Natural killer cell treated with Interleukin-12 subunit alpha and Interleukin-12 subunit beta and Interleukin-15 and Interleukin-18, amount 100 ng/mL, for 72 hours (primary cell): ENCODE data around the gene DNAH8. TPM values are rescaled to one million over a fixed set of nuclear protein-coding genes. Genes with fewer than 3 reads are reported as not detected.

Experiments
- ATAC-seq, 2 donors: fragments of 150-1000 bp; cut with Tn5 transposase in 1 of 2; sonication (Bioruptor Pico), chemical (Tn5 transposase) in 1 of 2; 2 replicates each; pipeline ENCODE4 v1.10.0; 2021
- DNase-seq: peaks from one replicate; pipeline ENCODE4 v3.0.0; 2022; ENCODE audit warnings: low spot score
- H3K27ac Mint-ChIP-seq, 2 donors: 1 replicate in 1 of 2; 2 replicates in 1 of 2; pipeline ENCODE4 v1.8.0; 2022; ENCODE audit warnings: mixed read lengths in 2 of 2, mild to moderate bottlenecking in 1 of 2, moderate library complexity in 1 of 2
- H3K27me3 Mint-ChIP-seq, 2 donors: 1 replicate in 1 of 2; 2 replicates in 1 of 2; pipeline ENCODE4 v1.8.0; 2022; ENCODE audit warnings: mixed read lengths in 2 of 2
- H3K36me3 Mint-ChIP-seq: one replicate; pipeline ENCODE4 v1.8.0; 2022; ENCODE audit warnings: mixed read lengths
- H3K4me1 Mint-ChIP-seq, 2 donors: 1 replicate in 1 of 2; 2 replicates in 1 of 2; pipeline ENCODE4 v1.8.0; 2022; ENCODE audit warnings: low read depth in 2 of 2, mixed read lengths in 2 of 2, mild to moderate bottlenecking in 1 of 2
- H3K4me3 Mint-ChIP-seq: one replicate; pipeline ENCODE4 v1.8.0; 2022; ENCODE audit warnings: mixed read lengths
- H3K9me3 Mint-ChIP-seq: 2 replicates; pipeline ENCODE4 v1.8.0; 2022; ENCODE audit warnings: mixed read lengths
- total RNA-seq, 2 donors: library from RNA; stranded (reverse); gene quantifications; one replicate each; pipeline ENCODE4 v1.2.3, GENCODE V29; 2022

DNAH8 gene
- total RNA-seq, 2 donors from 2014 or later = 0.12 to 0.22 TPM

DNA sequence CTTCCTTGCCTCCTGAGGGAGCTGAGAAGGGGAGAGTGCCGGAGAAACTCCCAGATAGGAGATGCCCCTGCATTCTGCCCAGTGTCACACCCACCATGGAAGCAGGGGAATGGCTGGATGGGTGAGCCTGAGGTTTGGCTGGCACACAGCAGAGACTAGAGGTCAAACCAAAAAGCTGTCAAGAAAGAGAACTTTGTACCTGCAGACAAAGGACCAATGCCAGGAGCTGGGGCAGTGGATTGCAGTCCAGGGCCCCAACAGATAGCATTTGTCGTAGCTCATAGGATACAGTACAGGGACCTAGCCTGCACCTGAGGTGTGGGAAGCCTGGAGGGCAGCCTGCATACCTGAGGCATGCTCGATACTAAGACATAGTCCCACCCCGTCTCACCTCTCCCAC is 227.3 kb downstream of the DNAH8 start:
- H3K27me3 Mint-ChIP-seq = peaks cover 8 to 9% of the 10 kb centered on the region in 2 donors
- ATAC-seq (peak in 1 of 2 donors; percentile 52), DNase-seq (no peak)
- H3K36me3 Mint-ChIP-seq = no peaks in the 10 kb centered on the region
- H3K4me3 Mint-ChIP-seq = no peak overlapping the region
- H3K27ac Mint-ChIP-seq = no peak overlapping the region
- H3K9me3 Mint-ChIP-seq = no peaks in the 10 kb centered on the region
- H3K4me1 Mint-ChIP-seq = no peaks in the 10 kb centered on the region

DNA sequence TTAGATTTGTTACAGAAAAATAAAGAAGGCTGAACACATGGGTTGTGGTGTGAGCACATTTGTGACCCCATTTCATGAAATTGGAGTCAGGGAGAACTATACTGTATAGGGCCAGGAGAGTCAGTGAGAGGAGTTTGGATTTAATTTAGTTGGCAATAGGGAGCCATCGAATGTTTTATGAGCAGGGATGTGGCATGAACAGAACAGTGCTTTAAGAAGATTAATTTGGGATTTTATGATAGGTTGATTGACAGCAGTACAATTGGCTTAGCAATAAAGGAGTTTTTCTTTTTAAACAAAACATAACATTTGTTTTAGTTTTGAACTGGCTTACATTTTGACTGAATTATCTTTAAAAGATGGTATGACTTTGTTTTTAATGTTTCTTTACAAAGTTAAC is 227.9 kb downstream of the DNAH8 start:
- Mint-ChIP-seq H3K27me3 (peaks cover 8% of the 10 kb centered on the region in 2 donors), H3K4me1 (no peaks in the 10 kb centered on the region), H3K27ac (no peak overlapping the region), H3K36me3 (no peaks in the 10 kb centered on the region), H3K9me3 (no peaks in the 10 kb centered on the region), H3K4me3 (no peak overlapping the region)
- ATAC-seq (no peak), DNase-seq (no peak)

DNA sequence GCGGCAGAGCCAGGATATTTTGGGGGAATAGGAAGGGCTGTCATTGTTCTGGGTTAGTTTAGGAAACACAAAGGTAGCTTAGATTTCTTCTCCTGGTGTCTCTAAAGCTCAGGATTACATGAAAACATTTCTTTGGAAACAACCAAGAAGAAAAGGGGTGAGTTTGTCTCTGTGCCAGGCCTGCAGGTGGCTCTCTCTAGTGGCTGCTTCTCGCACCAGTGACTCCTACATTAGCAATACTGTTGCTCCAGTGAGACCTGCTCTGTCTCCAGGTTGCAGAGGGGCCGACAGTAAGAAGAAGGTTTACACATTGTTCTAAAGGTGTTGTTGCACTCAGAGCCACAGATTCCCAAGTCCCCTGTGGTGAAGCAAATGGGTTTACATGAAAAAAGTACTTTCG is 228.9 kb downstream of the DNAH8 start:
- H3K4me1 Mint-ChIP-seq = no peaks in the 10 kb centered on the region

DNA sequence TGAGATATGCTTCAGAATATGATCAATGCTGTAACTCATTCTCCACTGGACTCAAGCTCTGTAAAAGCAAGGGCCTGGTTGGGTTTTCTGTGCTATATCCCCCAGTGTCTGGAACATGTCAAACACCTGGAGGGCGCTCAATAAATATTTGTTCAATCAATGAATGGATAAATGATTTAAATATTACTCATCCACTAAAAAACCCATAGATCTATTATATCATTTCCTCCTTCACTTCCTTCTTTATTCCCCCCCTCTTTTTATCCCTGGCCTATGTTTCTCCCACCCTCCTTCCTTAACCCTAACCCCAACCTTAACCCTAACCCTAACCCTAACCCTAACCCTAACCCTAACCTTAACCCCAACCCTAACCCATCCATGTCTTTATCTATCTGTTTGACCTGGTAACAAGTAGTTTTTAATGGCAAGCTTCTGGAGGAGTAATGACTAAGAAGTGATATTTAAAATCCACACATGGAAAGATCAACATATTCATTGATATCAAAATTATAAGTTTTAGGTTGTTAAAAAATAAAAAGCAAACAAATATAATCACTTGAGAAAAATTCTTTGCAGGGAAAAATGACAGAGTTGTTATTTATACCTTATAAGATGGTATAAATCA is 229.7 kb downstream of the DNAH8 start:
- Mint-ChIP-seq H3K4me1 (no peaks in the 10 kb centered on the region), H3K36me3 (no peaks in the 10 kb centered on the region), H3K9me3 (no peaks in the 10 kb centered on the region), H3K27ac (no peak overlapping the region), H3K4me3 (no peak overlapping the region), H3K27me3 (peaks cover 8 to 21% of the 10 kb centered on the region in 2 donors)
- ATAC-seq (no peak), DNase-seq (no peak)

More for the DNA sequence above, 228.9 kb downstream of the DNAH8 start:
- Mint-ChIP-seq H3K27ac (no peak overlapping the region), H3K36me3 (no peaks in the 10 kb centered on the region), H3K4me3 (no peak overlapping the region), H3K9me3 (no peaks in the 10 kb centered on the region), H3K27me3 (peaks cover 9 to 14% of the 10 kb centered on the region in 2 donors)
- DNase-seq = no peak
- ATAC-seq = no peak

DNA sequence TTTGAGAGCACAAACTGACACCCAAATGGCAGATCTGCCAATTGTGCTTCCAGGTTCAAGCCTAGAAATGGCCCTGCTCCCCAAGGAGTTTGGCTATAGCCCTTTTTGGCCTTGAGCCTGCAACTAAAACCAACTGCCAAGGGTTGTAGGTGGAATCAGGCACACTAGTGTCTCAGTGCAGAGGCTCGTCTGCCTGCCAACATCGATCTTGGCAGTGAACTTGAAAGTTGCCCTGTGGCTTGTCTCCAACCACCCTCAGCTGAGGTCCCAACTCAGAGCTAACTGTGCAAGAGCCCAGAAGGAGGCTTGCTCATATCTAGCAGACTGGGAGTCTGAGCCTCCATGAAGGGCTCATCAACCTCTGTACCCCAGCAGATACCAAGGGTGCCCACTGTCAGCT is 240.8 kb downstream of the DNAH8 start:
- H3K27me3 Mint-ChIP-seq = peaks cover 25 to 58% of the 10 kb centered on the region in 2 donors
- H3K36me3 Mint-ChIP-seq = peaks cover 13% of the 10 kb centered on the region
- ATAC-seq (no peak), DNase-seq (no peak)
- H3K4me1 Mint-ChIP-seq = no peaks in the 10 kb centered on the region
- peaks cover 4% of the 10 kb centered on the region for H3K9me3 Mint-ChIP-seq
- H3K27ac Mint-ChIP-seq = no peak overlapping the region
- H3K4me3 Mint-ChIP-seq = no peak overlapping the region

DNA sequence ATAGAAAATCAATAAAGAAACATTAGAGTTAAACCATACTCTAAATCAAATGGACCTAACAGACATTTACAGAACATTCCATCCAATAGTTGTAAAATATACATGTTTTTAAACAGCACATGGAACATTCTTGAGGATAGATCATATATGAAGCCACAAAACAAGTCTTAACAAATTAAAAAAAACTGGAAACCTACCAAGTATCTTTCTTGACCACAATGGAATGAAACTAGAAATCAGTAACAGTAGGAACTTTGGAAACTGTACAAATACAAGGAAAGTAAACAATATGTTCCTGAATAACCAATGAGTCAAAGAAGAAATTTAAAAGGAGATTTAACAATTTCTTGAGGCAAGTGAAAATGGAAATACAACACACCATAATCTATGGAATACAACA is 242.3 kb downstream of the DNAH8 start:
- no peaks in the 10 kb centered on the region for H3K4me1 Mint-ChIP-seq
- H3K36me3 Mint-ChIP-seq = peaks cover 13% of the 10 kb centered on the region
- H3K27me3 Mint-ChIP-seq = peaks cover 22 to 44% of the 10 kb centered on the region in 2 donors
- H3K9me3 Mint-ChIP-seq = peaks cover 4% of the 10 kb centered on the region
- H3K27ac Mint-ChIP-seq = no peak overlapping the region
- DNase-seq = no peak
- ATAC-seq = no peak
- no peak overlapping the region for H3K4me3 Mint-ChIP-seq

DNA sequence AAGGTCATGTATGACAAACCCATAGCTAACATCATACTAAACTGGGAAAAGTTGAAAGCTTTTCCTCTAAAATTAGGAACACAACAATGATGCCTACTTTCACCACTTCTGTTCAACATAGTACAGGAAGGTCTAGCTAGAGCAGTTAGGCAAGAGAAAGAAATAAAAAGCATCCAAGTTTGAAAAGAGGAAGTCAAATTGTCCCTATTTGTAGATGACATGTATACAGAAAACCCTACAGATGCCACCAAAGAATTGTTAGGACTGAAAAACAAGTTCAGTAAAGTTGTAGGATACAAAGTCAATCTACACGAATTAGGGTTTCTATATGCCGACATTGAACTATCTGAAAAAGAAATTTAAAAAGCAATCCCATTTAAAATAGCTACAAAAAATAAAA is 244.0 kb downstream of the DNAH8 start:
- H3K9me3 Mint-ChIP-seq = peaks cover 4% of the 10 kb centered on the region
- DNase-seq (no peak), ATAC-seq (no peak)
- H3K4me3 Mint-ChIP-seq = no peak overlapping the region
- peaks cover 15 to 31% of the 10 kb centered on the region in 2 donors for H3K27me3 Mint-ChIP-seq
- H3K4me1 Mint-ChIP-seq = no peaks in the 10 kb centered on the region
- no peak overlapping the region for H3K27ac Mint-ChIP-seq
- H3K36me3 Mint-ChIP-seq = peaks cover 13% of the 10 kb centered on the region

DNA sequence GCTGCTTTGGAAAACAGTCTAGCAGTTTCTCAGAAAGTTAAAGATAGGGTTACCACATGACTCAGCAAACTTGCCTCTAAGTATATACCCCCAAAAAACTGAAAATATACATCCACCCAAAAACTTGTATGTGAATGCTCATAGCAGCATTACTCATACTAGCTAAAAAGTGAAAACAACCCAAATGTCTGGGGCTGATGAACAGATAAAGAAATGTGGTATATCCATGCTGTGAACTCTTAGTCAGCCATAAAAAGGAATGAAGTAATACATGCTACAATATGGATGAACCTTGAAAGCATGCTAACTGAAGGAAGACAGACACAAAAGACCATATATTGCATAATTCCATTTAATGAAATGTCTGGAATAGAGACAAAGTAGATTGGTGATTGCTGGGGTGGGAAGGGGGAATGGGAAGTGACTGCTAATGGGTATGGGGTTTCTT is 253.6 kb downstream of the DNAH8 start:
- no peaks in the 10 kb centered on the region for H3K9me3 Mint-ChIP-seq
- H3K27ac Mint-ChIP-seq = no peak overlapping the region
- DNase-seq = no peak
- no peaks in the 10 kb centered on the region for H3K36me3 Mint-ChIP-seq
- no peak for ATAC-seq
- peaks cover 15 to 55% of the 10 kb centered on the region in 2 donors for H3K27me3 Mint-ChIP-seq
- no peaks in the 10 kb centered on the region for H3K4me1 Mint-ChIP-seq
- H3K4me3 Mint-ChIP-seq = no peak overlapping the region

DNA sequence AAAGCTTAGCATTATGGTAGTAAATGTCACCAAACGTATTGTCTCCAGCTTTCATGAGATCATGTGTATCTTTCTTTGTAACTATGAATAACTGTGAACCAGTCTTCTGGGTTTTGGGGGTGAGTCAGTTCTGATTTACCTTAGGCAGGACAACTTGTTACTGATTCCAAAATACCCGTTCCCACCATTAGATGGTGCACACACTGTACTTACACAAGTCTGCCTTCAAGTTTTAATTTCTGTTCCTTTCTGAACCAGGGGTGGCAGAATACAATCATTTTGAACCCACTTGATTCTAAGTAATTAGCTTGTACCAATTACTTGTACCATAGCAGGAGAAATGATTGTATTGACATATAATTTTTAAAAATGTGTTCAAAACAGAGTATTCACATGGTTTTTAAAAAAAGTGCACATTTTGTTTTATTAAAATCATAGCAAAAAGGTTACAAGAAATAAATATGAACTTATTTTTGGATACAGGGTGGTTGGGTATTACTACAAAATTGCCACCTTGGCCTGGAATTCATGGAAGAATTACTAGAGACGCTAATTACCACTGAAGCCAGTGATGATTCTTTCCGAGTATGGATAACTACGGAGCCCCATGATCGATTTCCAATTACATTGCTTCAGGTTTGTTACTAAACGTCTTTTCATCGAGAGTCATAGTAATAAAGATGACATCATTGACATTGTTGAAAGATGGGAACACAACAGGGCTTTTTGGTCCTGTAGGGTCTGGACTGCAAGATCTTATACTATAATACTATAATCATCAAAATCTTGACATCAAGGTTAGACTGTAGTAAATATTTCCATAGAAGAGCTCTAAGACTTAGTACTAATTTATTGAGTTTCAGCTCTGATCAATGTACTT is 258.3 kb downstream of the DNAH8 start:
- peak; percentile 52 to 68 for ATAC-seq
- Mint-ChIP-seq H3K9me3 (no peaks in the 10 kb centered on the region), H3K4me1 (no peaks in the 10 kb centered on the region), H3K4me3 (no peak overlapping the region), H3K27ac (no peak overlapping the region), H3K36me3 (no peaks in the 10 kb centered on the region), H3K27me3 (peaks cover 39 to 51% of the 10 kb centered on the region in 2 donors)
- DNase-seq = no peak

DNA sequence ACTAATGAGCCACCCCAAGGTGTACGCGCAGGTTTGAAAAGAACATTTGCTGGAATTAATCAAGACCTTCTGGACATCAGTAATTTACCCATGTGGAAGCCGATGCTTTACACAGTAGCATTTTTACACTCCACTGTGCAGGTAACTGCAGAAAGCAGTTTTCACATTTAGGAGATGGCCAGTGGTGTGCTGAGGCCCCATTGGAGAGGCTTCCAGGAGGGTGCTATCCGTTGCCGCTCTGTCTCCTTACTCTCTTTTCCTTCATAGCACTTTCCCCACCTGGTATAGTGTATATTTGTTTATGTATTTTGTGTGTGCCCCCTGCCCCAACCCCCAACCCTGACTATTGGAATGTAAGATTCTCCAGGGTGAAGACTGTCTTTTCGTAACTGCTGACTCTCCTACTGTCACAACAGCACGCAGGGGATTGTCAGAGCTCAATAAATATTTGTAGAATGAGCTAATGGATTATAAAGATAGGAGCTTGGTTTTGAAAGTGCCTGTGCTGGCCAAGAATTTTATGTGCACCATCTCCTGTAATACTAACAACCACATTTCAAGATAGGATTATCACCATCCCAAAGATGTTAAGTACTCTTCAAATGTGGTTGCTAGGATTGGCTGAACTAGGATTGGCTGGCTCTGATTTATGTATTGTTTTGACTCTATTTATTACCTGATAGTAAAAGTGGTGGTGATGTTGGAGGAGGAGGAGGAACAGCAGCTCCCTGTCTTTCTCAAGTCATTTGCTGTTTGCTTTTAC is 259.5 kb downstream of the DNAH8 start:
- H3K4me3 Mint-ChIP-seq = no peak overlapping the region
- no peaks in the 10 kb centered on the region for H3K36me3 Mint-ChIP-seq
- H3K9me3 Mint-ChIP-seq = no peaks in the 10 kb centered on the region
- no peaks in the 10 kb centered on the region for H3K4me1 Mint-ChIP-seq
- H3K27me3 Mint-ChIP-seq = peaks cover 44 to 51% of the 10 kb centered on the region in 2 donors
- ATAC-seq (no peak), DNase-seq (no peak)
- H3K27ac Mint-ChIP-seq = no peak overlapping the region

DNA sequence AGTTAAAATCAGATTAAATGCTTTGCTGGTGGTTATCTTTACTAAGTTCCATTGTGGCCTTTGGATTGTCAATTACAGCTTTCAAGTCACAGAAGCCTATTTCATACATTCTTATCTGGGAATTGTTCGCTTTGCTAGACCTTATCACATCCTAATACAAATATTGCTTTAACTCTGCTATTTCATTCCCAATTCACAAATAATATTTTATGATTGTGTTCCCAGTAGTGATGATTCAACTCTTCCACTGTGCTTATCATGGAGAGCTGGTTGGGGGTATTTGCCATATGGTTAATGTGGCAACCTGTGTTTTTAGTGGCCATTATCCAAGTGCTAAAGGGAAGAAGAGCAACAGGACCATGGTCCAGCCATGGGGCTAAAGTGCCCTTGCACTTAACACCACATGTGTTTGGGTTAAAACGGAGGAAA is 260.5 kb downstream of the DNAH8 start:
- Mint-ChIP-seq H3K36me3 (no peaks in the 10 kb centered on the region), H3K4me3 (no peak overlapping the region), H3K4me1 (no peaks in the 10 kb centered on the region), H3K27me3 (peaks cover 45 to 51% of the 10 kb centered on the region in 2 donors), H3K27ac (no peak overlapping the region), H3K9me3 (no peaks in the 10 kb centered on the region)
- no peak for DNase-seq
- no peak for ATAC-seq

DNA sequence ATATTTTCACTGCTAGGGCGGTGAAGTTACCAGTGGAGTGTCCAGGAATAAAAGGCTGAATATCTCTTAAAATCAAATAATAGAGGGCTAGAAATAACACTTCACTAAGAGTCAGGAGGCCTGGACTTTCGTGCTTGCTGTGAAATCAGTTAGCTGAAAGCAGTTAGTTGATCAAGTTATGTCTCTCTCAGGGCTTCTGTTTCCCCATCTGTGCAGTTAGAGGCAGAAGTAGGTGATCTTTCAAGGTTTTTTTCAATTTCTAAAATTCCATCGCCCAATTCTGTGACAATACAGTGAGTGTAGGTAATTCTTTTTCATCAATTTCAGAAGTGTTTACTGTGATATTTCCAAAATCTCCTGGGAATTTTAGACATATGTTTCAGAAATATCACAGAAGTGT is 260.9 kb downstream of the DNAH8 start:
- Mint-ChIP-seq H3K4me3 (no peak overlapping the region), H3K9me3 (no peaks in the 10 kb centered on the region), H3K27ac (no peak overlapping the region), H3K36me3 (no peaks in the 10 kb centered on the region), H3K4me1 (no peaks in the 10 kb centered on the region), H3K27me3 (peaks cover 42 to 49% of the 10 kb centered on the region in 2 donors)
- ATAC-seq (no peak), DNase-seq (no peak)

DNA sequence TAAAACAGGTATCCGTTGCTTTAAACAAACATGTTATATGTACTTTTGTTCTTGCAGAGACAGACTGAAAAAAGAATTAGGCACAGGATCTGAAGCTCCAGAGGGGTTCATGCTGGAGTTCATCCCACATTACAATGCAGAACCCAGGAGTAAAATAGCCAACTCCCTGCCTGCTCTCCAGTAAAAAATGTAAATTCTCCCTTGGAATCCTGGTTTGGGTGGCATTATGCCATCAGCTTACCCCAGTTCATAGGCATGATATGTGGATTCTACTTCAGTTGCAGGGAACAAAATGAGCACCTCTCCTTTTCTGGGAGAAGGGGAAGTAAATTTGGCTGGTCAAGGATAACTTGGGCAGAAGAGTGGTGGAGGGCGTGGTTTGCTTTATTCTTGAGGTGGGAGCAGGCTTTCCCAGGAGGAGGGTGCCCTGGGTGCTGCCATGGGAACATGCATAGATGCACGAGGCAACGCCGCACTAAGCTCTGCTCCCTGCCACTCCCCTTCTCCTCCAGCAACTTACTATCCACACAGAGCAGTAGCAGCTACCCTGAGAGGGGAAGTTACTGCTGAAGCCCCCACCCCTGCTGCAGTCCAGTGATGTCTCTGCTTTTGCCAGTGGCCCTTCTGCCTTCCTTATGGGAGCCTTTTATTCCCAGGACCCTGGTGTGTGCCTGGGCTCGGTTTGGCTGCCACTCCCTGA is 261.8 kb downstream of the DNAH8 start:
- DNase-seq (no peak), ATAC-seq (no peak)
- Mint-ChIP-seq H3K9me3 (no peaks in the 10 kb centered on the region), H3K27ac (no peak overlapping the region), H3K4me3 (no peak overlapping the region), H3K4me1 (no peaks in the 10 kb centered on the region), H3K27me3 (peaks cover 39 to 40% of the 10 kb centered on the region in 2 donors), H3K36me3 (no peaks in the 10 kb centered on the region)
